ENCODE results near the gene TNFSF8. TPM values are rescaled to one million over a fixed set of nuclear protein-coding genes. Genes with fewer than 3 reads are reported as not detected.

Gene TNFSF8
- total RNA-seq, 4 donors from 2014 or later = 0.54 to 3.9 (median 2.0) TPM

DNA sequence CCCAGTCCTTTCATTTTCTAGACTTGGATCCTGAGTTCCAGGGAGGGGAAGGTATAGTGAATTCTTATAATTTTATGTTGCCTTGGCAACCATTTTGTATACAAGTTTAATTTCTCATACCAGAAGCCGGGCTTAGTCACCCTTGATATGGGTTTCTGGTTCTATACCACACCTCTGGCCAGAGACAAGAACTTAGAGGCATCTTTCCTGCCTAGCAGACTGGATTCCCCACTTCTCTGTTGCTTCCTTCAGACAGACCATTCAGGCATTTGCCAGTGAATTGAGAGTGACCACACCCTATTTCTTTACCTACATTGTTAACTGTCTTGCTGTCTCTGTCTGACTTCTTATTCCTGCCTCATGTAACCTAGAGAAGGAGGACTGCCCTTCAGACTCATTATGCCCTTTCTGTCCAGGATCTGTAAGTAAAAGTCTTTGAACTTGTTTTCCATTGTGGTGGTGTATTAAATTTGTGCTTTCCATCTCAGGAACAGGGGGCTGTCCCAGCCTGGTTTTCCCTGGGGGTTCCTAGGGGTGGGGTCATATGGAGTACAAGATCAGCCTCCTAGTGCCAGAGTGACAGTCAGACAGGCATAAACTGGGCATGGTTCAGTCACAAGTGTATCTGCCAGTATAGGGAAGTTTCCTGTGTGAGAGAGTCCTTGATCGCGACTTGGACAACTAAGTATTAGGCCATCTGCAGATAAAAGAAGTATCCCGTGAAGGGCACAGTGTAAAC lies 27.4 kb downstream of the TNFSF8 start:
- H3K4me3 ChIP-seq = no peak overlapping the region
- ATAC-seq = no peak
- H3K36me3 ChIP-seq = no peaks in the 10 kb centered on the region
- WGBS, 2 donors (ENCODE audit: low coverage in 1 of 2) = 75 to 82% methylated on average over 2 to 4 of the region's 4 CpGs
- H3K9me3 ChIP-seq = no peaks in the 10 kb centered on the region
- no peak for TF ChIP-seq POLR2A (IDR thresholded peaks at IDR 0.05)
- no peak for TF ChIP-seq POLR2AphosphoS5 (IDR thresholded peaks at IDR 0.05)
- TF ChIP-seq, protein P1, sequence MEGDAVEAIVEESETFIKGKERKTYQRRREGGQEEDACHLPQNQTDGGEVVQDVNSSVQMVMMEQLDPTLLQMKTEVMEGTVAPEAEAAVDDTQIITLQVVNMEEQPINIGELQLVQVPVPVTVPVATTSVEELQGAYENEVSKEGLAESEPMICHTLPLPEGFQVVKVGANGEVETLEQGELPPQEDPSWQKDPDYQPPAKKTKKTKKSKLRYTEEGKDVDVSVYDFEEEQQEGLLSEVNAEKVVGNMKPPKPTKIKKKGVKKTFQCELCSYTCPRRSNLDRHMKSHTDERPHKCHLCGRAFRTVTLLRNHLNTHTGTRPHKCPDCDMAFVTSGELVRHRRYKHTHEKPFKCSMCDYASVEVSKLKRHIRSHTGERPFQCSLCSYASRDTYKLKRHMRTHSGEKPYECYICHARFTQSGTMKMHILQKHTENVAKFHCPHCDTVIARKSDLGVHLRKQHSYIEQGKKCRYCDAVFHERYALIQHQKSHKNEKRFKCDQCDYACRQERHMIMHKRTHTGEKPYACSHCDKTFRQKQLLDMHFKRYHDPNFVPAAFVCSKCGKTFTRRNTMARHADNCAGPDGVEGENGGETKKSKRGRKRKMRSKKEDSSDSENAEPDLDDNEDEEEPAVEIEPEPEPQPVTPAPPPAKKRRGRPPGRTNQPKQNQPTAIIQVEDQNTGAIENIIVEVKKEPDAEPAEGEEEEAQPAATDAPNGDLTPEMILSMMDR (IDR thresholded peaks at IDR 0.05) = no peak
- no peaks in the 10 kb centered on the region for H3K27me3 ChIP-seq
- H3K27ac ChIP-seq = no peak overlapping the region
- no peaks in the 10 kb centered on the region for H3K4me1 ChIP-seq

DNA sequence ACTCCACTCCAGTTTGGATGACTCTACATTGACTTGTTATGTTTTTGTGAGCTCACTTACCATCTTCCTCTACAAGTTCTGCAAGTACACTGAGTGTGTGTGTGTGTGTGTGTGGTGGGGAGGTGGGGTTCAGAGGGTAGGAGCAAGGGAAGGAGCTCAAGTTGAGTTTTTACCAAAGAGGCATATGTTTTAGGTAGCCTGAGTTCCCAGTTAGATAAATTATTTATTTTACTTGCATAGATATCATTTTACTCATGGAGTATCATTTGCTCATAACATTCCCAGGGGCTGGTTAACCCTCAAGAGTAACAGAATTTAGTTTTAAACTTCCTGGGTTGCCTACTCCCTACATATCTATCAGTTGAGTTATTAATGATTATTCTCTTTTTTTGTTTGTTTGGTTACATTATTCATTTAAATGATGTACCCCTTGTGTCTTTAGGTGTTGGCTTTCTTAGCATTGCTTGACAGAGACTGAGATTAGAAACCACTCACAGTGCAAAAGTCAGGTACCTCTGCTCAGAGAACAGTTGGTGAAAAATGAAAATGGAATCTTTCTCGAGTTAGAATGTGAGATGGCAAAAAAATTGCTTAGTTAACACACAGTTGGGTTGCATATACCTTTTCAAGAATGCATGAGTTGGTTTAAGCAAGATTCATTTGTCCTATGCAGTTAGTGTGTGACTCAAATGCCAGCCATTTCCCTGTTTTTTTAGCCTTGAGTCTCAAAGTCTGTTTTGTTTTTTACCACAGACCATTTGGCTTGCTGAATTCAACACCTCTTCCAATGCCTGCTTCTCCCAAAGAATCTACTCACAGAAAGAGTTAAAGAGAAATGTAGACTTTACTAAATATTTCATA lies 29.2 kb downstream of the TNFSF8 start:
- ATAC-seq = no peak
- Histone ChIP-seq H3K4me1 (no peaks in the 10 kb centered on the region), H3K4me3 (no peak overlapping the region), H3K36me3 (no peaks in the 10 kb centered on the region), H3K9me3 (no peaks in the 10 kb centered on the region), H3K27me3 (peaks cover 4% of the 10 kb centered on the region), H3K27ac (no peak overlapping the region)
- TF ChIP-seq POLR2AphosphoS5 (IDR thresholded peaks at IDR 0.05) (no peak), POLR2A (IDR thresholded peaks at IDR 0.05) (no peak), EP300 (IDR thresholded peaks at IDR 0.05) (no peak)
- TF ChIP-seq, protein P1 (IDR thresholded peaks at IDR 0.05) = no peak
- WGBS, 2 donors (ENCODE audit: low coverage in 1 of 2) = 50 to 53% methylated on average over 1 of the region's 1 CpG

DNA sequence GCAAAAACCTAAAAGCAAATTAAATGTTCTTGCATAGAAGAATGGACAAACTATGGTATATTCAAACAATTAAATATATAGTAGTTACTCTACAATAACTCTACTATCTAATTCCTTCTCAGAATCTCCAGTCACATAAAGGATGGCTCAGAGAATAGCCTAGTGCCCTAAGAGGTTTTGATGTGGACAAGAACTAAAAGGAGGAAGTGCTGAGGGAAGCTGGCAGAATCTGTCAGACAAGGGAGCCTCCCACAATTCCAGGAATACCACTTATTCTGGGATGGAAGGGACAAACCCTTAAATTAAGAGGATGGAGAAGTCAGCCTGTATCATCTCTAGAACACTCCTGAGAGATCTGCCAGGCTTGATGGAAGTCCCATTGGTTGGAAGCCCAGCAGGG lies 30.4 kb downstream of the TNFSF8 start:
- H3K27me3 ChIP-seq = peaks cover 4% of the 10 kb centered on the region
- H3K4me3 ChIP-seq = no peak overlapping the region
- no peaks in the 10 kb centered on the region for H3K36me3 ChIP-seq
- ATAC-seq = no peak
- H3K9me3 ChIP-seq = no peaks in the 10 kb centered on the region
- TF ChIP-seq, protein P1 (IDR thresholded peaks at IDR 0.05) = no peak
- no peak for TF ChIP-seq POLR2A (IDR thresholded peaks at IDR 0.05)
- no peak for TF ChIP-seq EP300 (IDR thresholded peaks at IDR 0.05)
- TF ChIP-seq POLR2AphosphoS5 (IDR thresholded peaks at IDR 0.05) = no peak
- peaks cover 0 to 8% (median 5%) of the 10 kb centered on the region in 3 donors for H3K4me1 ChIP-seq
- no peak overlapping the region for H3K27ac ChIP-seq

DNA sequence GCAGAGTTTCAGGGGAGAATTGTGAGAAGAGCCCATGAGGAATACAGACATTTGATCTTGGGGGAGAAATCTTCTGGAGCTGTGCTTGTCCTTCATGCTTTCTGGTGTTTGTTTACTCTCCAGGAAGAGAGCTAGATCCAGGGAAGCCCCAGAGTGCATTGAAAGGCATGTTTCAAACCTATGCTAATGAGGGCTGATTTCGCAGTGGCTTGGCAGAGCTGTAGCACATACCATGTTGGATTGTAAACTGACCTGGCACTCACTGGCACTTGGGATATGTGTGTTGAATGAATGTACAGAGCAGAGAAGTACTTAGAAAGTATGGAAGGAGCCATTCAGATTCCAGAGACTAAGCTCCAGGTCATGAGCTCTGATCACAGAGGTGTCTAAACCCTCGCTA lies 30.9 kb downstream of the TNFSF8 start:
- Histone ChIP-seq H3K27ac (no peak overlapping the region), H3K27me3 (peaks cover 4% of the 10 kb centered on the region), H3K4me1 (peaks cover 0 to 11% (median 11%) of the 10 kb centered on the region in 3 donors), H3K9me3 (no peaks in the 10 kb centered on the region), H3K36me3 (no peaks in the 10 kb centered on the region), H3K4me3 (no peak overlapping the region)
- whole genome bisulfite sequencing, 2 donors (ENCODE audit: low coverage in 1 of 2) = 50 to 88% methylated on average over 1 to 2 of the region's 2 CpGs
- no peak for ATAC-seq
- no peak for TF ChIP-seq POLR2AphosphoS5 (IDR thresholded peaks at IDR 0.05)
- TF ChIP-seq EP300 (IDR thresholded peaks at IDR 0.05) = no peak
- no peak for TF ChIP-seq POLR2A (IDR thresholded peaks at IDR 0.05)

DNA sequence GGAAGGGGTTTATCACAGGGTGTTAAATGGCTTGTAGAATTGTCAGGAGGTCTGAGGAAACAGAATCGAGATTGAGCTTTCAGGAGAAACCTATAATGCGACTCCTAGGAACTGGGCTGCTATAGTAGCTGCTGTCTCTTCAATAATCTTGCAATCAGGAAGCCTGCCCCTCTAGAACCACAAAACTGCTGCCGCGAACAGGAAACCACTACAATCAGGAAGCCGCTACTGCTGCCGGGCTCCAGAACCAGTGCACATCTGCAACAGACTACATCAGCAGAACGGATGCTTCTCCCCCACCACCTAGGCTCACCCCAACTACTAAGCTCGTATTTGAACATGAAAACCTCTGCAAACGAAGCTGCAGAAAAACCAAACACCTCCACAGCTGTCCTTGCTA lies 31.6 kb downstream of the TNFSF8 start:
- TF ChIP-seq POLR2AphosphoS5 (IDR thresholded peaks at IDR 0.05) (no peak), POLR2A (IDR thresholded peaks at IDR 0.05) (no peak), EP300 (IDR thresholded peaks at IDR 0.05) (no peak)
- TF ChIP-seq, protein P1 (IDR thresholded peaks at IDR 0.05) = no peak
- H3K27ac ChIP-seq = no peak overlapping the region
- H3K27me3 ChIP-seq = peaks cover 4% of the 10 kb centered on the region
- no peak for ATAC-seq
- no peaks in the 10 kb centered on the region for H3K9me3 ChIP-seq
- H3K4me1 ChIP-seq = peaks cover 0 to 13% (median 13%) of the 10 kb centered on the region in 3 donors
- H3K36me3 ChIP-seq = no peaks in the 10 kb centered on the region
- WGBS, 2 donors (ENCODE audit: low coverage in 1 of 2) = 62 to 75% methylated on average over 6 to 9 of the region's 9 CpGs
- H3K4me3 ChIP-seq = no peak overlapping the region

Data from gastroesophageal sphincter (tissue), 4 donors.